Measurements from ENCODE around the gene MTURN. TPM values are rescaled to one million over a fixed set of nuclear protein-coding genes. Genes with fewer than 3 reads are reported as not detected.

MTURN gene
- total RNA-seq, 1 donor from 2014 or later = 27.7 TPM

- DNase-seq (ENCODE audit: low spot score) = no peak
These were observed 27.3 kb downstream of the MTURN start for GRCh38 chr7:30162133-30162532.

GRCh38 chr7:30162622-30163124 lies 27.9 kb downstream of the MTURN start:
- DNase-seq (ENCODE audit: low spot score) = no peak

- DNase-seq (ENCODE audit: low spot score) = peak; percentile 72
These were observed 28.6 kb downstream of the MTURN start for GRCh38 chr7:30163231-30163894.

- DNase-seq (ENCODE audit: low spot score) = no peak
These were observed 29.8 kb downstream of the MTURN start for GRCh38 chr7:30164567-30164966.

- no peak for DNase-seq (ENCODE audit: low spot score)
These were observed 30.8 kb downstream of the MTURN start for GRCh38 chr7:30165590-30165989.

GRCh38 chr7:30166155-30166840 lies 31.5 kb downstream of the MTURN start:
- peak; percentile 75 for DNase-seq (ENCODE audit: low spot score)

GRCh38 chr7:30166841-30167235 lies 32.1 kb downstream of the MTURN start:
- no peak for DNase-seq (ENCODE audit: low spot score)

GRCh38 chr7:30167901-30168300 lies 33.1 kb downstream of the MTURN start:
- no peak for DNase-seq (ENCODE audit: low spot score)

- DNase-seq (ENCODE audit: low spot score) = no peak
These were observed 34.2 kb downstream of the MTURN start for GRCh38 chr7:30168835-30169573.

- DNase-seq (ENCODE audit: low spot score) = no peak
These were observed 34.8 kb downstream of the MTURN start for GRCh38 chr7:30169579-30169978.

GRCh38 chr7:30170476-30171205 lies 35.9 kb downstream of the MTURN start:
- no peak for DNase-seq (ENCODE audit: low spot score)

- no peak for DNase-seq (ENCODE audit: low spot score)
These were observed 37.1 kb downstream of the MTURN start for GRCh38 chr7:30171766-30172447.

GRCh38 chr7:30172451-30172850 lies 37.7 kb downstream of the MTURN start:
- no peak for DNase-seq (ENCODE audit: low spot score)

GRCh38 chr7:30173058-30173897 lies 38.5 kb downstream of the MTURN start:
- DNase-seq (ENCODE audit: low spot score) = peak; percentile 77

- DNase-seq (ENCODE audit: low spot score) = no peak
These were observed 40.4 kb downstream of the MTURN start for GRCh38 chr7:30175180-30175579.

- DNase-seq (ENCODE audit: low spot score) = no peak
These were observed 40.9 kb downstream of the MTURN start for GRCh38 chr7:30175636-30176147.

- DNase-seq (ENCODE audit: low spot score) = no peak
These were observed 41.8 kb downstream of the MTURN start for GRCh38 chr7:30176463-30177109.

- no peak for DNase-seq (ENCODE audit: low spot score)
These were observed 42.4 kb downstream of the MTURN start for GRCh38 chr7:30177186-30177585.

GRCh38 chr7:30177965-30178364 lies 43.2 kb downstream of the MTURN start:
- DNase-seq (ENCODE audit: low spot score) = no peak
